Bronchial epithelial cell (primary cell): ENCODE data around the gene FEV. TPM values are rescaled to one million over a fixed set of nuclear protein-coding genes. Genes with fewer than 3 reads are reported as not detected.
A peak's percentile ranks its signal among the peaks of the same experiment; 100 is the strongest.

Experiments
- DNase-seq: peaks from one replicate; pipeline ENCODE4 v3.0.0-alpha.2; 2010; ENCODE audit warnings: low read depth
- FAIRE-seq: peaks from 2 replicates; lab custom pipeline; 2011; peaks lifted over from hg19 to GRCh38; lab: Jason Lieb, UNC
- H3K27me3 ChIP-seq: 2 replicates; pipeline ENCODE4 v1.5.1; 2011; ENCODE audit warnings: low read length; ENCODE audit not compliant: control insufficient read depth, insufficient read depth
- H3K36me3 ChIP-seq: 2 replicates; pipeline ENCODE4 v1.5.1; 2011; ENCODE audit warnings: low read length; ENCODE audit not compliant: control insufficient read depth, insufficient read depth
- H3K4me3 ChIP-seq: 2 replicates; pipeline ENCODE4 v1.5.1; 2011; ENCODE audit warnings: mild to moderate bottlenecking, low read depth, low read length, control low read depth
- total RNA-seq: library from RNA; depleted of rRNA; stranded (reverse); fragments of >200 nt; gene quantifications from 2 replicates; pipeline ENCODE4 v1.2.1, GENCODE V29; 2014
- TF ChIP-seq, protein P1 (sequence below): IDR thresholded peaks from 2 replicates; pipeline ENCODE4 v1.5.1; 2011; ENCODE audit warnings: mild to moderate bottlenecking, moderate library complexity, low read length, control low read depth, inconsistent platforms; ENCODE audit not compliant: insufficient read depth, severe bottlenecking

Gene FEV
- total RNA-seq, 1 donor from 2014 or later = not detected

DNA sequence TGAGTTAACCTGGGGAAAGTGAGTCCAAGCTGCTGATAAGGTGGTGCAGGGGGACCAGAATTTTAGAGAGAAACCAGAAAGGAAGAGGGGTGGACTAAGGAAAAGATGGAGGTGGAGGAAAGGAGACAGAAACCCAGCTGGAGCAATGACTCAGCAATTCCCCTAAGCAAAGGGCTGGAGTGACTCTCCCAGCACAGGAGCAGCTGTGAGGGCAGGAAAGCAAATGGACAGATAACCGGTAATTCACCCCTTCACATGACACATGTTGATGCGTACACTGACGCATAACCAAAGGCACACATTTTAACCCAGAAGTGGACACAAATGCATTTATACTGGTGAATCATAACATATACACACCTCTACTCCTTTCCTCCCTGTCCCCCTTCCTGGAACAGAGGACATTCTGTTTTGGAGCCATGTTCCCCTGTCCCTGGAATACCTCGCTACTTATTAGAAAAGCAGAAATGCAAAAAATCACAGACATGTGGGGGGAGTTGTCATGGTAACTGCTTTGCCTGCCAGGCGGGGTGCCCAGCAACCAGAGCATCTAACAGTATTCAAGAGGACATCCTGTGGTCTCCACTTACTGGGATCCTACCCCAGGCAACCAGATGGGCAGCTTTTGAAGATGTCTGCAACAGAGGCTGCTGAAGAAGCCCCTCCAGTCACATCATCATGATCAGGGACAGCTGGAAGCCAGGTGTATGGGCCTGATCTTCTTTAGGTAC is 20.8 kb downstream of the FEV start:
- TF ChIP-seq, protein P1, sequence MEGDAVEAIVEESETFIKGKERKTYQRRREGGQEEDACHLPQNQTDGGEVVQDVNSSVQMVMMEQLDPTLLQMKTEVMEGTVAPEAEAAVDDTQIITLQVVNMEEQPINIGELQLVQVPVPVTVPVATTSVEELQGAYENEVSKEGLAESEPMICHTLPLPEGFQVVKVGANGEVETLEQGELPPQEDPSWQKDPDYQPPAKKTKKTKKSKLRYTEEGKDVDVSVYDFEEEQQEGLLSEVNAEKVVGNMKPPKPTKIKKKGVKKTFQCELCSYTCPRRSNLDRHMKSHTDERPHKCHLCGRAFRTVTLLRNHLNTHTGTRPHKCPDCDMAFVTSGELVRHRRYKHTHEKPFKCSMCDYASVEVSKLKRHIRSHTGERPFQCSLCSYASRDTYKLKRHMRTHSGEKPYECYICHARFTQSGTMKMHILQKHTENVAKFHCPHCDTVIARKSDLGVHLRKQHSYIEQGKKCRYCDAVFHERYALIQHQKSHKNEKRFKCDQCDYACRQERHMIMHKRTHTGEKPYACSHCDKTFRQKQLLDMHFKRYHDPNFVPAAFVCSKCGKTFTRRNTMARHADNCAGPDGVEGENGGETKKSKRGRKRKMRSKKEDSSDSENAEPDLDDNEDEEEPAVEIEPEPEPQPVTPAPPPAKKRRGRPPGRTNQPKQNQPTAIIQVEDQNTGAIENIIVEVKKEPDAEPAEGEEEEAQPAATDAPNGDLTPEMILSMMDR = no peak
- H3K36me3 ChIP-seq = no peaks in the 10 kb centered on the region
- DNase-seq (peak; percentile 91), FAIRE-seq (no peak)
- no peak overlapping the region for H3K4me3 ChIP-seq
- H3K27me3 ChIP-seq = peaks cover 18% of the 10 kb centered on the region

DNA sequence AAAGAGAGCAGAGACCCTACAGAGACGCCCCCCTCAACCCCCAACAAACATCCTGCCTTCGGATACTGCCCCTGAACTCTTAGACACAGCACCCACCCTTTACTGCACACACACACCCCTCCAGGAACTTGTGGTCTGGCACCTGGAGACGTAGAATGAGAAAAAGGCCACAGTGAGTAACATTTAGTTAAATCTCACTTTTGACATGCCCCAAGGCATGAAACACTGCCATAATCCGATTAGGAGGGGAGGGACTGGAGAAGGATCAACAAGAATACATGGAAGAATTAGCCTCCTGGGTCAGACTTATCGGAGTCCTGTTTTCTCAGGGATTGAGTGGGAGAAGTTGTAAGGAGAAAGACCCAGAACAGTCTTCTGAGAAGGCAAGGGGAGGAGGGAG is 21.4 kb downstream of the FEV start:
- FAIRE-seq = no peak
- no peak overlapping the region for H3K4me3 ChIP-seq

DNA sequence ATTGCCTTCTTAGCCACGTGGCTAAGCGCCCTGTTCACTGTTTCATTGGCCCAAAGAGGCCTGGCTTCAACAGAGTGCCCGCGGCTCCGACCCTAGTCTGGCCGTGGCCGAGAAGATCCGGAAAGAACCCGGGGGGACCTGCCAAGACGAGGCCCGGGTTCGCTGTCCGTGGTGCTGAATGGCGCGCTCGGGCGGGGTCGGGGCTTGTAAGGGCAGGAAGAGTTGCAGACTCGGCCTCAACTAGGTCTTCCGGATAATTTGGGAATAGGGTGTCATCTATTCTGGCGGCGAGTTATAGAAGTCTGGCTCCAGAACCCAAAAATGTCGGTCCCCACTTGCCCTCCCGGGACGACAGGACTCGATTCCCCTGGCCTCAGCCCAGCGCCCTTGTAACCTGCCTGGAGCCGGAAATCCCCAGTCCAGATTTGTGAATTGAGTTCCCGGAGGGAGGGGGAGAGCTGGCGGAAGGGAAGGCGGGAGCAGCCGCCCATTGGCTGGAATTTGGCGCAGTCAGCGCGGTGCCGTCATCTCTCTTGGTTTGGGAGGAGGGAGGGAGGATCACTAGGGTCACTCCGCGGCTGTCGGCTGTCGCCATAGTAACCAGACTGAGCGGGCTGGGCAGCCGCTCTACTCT is 22.0 kb downstream of the FEV start:
- TF ChIP-seq, protein P1 = no peak
- H3K4me3 ChIP-seq = peak overlapping the region; percentile 36
- peak; percentile 75 for DNase-seq
- no peak for FAIRE-seq
- no peaks in the 10 kb centered on the region for H3K36me3 ChIP-seq
- H3K27me3 ChIP-seq = peaks cover 21% of the 10 kb centered on the region

More for the DNA sequence above, 21.4 kb downstream of the FEV start:
- peak; percentile 47 for DNase-seq
- TF ChIP-seq, protein P1 = no peak
- Histone ChIP-seq H3K36me3 (no peaks in the 10 kb centered on the region), H3K27me3 (peaks cover 22% of the 10 kb centered on the region)

DNA sequence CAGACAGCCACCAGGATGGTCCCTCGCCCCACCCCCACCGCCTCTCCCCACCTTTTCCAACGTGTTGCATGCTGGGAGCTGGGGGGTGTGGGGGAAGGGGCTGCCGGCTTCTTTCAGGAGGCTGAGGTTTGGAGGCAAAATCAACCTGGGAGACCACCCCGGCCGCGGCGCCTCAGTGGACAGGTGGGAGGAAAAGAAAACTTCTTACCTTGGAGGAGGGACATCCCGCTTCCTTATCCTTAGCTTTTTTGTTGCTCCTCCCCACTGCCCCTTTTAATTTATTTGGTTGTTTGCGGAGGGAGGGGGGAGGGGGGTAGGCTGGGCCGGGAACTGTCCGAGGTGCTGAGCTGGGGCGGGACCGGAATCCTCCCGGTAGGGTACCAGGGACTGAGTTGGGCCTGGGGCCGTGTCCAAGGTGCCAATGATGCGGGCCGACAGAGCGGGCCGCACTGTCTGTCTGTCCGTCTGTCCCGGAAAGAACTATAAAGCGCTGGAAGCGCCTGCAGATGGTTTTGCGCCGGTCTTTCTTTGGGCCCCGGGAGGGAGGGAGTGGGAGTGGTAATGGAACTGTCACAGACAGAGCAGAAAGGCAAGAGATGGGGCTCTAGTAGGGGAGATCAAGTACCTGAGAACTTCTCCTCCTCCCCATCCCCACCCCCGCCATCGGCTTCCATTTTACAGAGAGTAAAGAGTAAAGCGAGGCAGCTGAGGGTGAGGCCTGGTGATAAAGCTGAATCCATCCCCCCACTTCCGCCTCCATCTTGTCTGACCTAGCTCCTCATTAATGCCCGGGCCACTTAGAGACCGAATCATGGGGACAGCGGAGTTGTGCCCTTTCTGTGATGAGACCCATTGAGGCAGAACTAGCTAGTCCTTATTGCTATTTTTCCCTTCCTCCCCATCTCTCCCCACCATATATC is 23.1 kb downstream of the FEV start:
- no peak for FAIRE-seq
- peaks cover 20% of the 10 kb centered on the region for H3K27me3 ChIP-seq

DNA sequence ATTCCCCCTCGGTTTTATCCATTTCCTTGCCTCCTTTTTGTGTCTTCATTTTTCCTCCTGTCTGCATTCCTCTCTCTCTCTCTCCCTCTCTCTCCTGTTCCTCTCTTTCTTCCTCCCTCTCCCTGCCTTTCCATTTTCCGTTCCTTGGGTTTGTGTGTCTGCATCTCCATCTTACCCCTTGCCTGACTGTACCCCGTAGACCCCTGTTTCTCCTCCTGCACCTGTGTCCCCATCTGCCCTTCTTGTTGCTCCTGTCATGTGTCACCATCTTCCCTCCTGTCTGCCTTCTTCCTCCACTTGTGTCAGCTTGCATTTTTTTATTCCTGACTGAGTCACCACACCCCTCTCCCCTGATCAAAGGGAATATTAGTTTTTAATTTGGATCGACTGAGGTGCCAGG is 23.8 kb downstream of the FEV start:
- TF ChIP-seq, protein P1 = no peak
- FAIRE-seq = no peak
- no peak for DNase-seq
- peaks cover 22% of the 10 kb centered on the region for H3K27me3 ChIP-seq
- no peak overlapping the region for H3K4me3 ChIP-seq
- no peaks in the 10 kb centered on the region for H3K36me3 ChIP-seq

More for the DNA sequence above, 23.1 kb downstream of the FEV start:
- DNase-seq = no peak
- H3K36me3 ChIP-seq = no peaks in the 10 kb centered on the region
- TF ChIP-seq, protein P1 = no peak
- H3K4me3 ChIP-seq = no peak overlapping the region
